HepG2 (cell line): ENCODE measurements around the gene ACTG2. TPM values are rescaled to one million over a fixed set of nuclear protein-coding genes. Genes with fewer than 3 reads are reported as not detected.
A peak's percentile ranks its signal among the peaks of the same experiment; 100 is the strongest.

Experiments
- ATAC-seq: fragments of 200-7000 bp; cut with Tn5 transposase; 3 replicates; pipeline ENCODE4 v1.9.1; 2020; ENCODE audit warnings: mild to moderate bottlenecking, moderate library complexity
- BruUV-seq: library from RNA; stranded (reverse); fragments of 400-500 nt; replicated peaks from 2 replicates; lab custom pipeline; 2021; lab: Mats Ljungman, UMichigan
- CTCF ChIA-PET: fragments of 300-600 bp; formaldehyde crosslinking; extraction: SDS; loops from one replicate; lab custom pipeline; 2021; ENCODE audit warnings: low total read pairs, inconsistent platforms, low intra/inter-chr PET ratio; lab: Yijun Ruan, JAX
- POLR2A ChIA-PET: fragments of 350-600 bp; sonication (Branson Sonifier 250); formaldehyde crosslinking; loops from one replicate; lab custom pipeline; 2020; ENCODE audit warnings: antibody characterized with exemption, inconsistent platforms; lab: Yijun Ruan, JAX
- DNase-seq: peaks from one replicate; pipeline ENCODE4 v3.0.0-alpha.2; 2015; ENCODE audit warnings: low spot score
- FAIRE-seq: peaks from 3 replicates; lab custom pipeline; 2011; peaks lifted over from hg19 to GRCh38; lab: Jason Lieb, UNC
- H2AFZ ChIP-seq: one replicate; pipeline ENCODE4 v1.6.1; 2011; ENCODE audit warnings: low read length, inconsistent platforms
- H3K27ac ChIP-seq: fragments of 300-600 bp; 3 replicates; pipeline ENCODE4 v1.8.0; 2011; ENCODE audit warnings: mixed run types, mild to moderate bottlenecking, mixed read lengths, low read length, inconsistent platforms; ENCODE audit not compliant: insufficient read depth; ENCODE audit errors: extremely low read length
- H3K27me3 ChIP-seq, 2 experiments: fragments of 200-600 bp in 1 of 2; 2 replicates in 1 of 2; 3 replicates in 1 of 2; pipeline versions ENCODE4 v1.6.0 to v1.8.0; 2011; ENCODE audit warnings: low read length in 2 of 2, mild to moderate bottlenecking in 2 of 2, moderate library complexity in 2 of 2, inconsistent platforms in 1 of 2; ENCODE audit not compliant: insufficient read depth in 2 of 2, control insufficient read depth in 1 of 2
- H3K36me3 ChIP-seq, 2 experiments: fragments of 200-600 bp in 1 of 2; replicated peaks in 1 of 2; 2 replicates in 1 of 2; 3 replicates in 1 of 2; pipeline versions ENCODE4 v1.5.1 to v1.8.0; 2011; ENCODE audit warnings: low read length in 2 of 2, inconsistent platforms in 1 of 2; ENCODE audit not compliant: insufficient read depth in 2 of 2, control insufficient read depth in 1 of 2
- H3K4me1 ChIP-seq: 2 replicates; pipeline ENCODE4 v1.5.1; 2012; ENCODE audit warnings: low read length, inconsistent platforms; ENCODE audit not compliant: insufficient read depth
- H3K4me2 ChIP-seq: 2 replicates; pipeline ENCODE4 v1.6.0; 2011; ENCODE audit warnings: low read depth, low read length, inconsistent platforms
- H3K4me3 ChIP-seq, 3 experiments: fragments of 200-600 bp in 1 of 3; sonication (generic), shearing (Covaris generic) in 1 of 3; replicated peaks in 1 of 3; 2 replicates each; pipeline ENCODE4 v1.5.1; 2011 to 2016; ENCODE audit warnings: low read length in 3 of 3, inconsistent platforms in 2 of 3, low read depth in 2 of 3, mild to moderate bottlenecking in 2 of 3, control low read depth in 1 of 3, mixed read lengths in 1 of 3; ENCODE audit not compliant: insufficient read depth in 1 of 3
- H3K79me2 ChIP-seq: one replicate; pipeline ENCODE4 v1.6.1; 2011; ENCODE audit warnings: low read length, inconsistent platforms; ENCODE audit not compliant: insufficient read depth
- H3K9ac ChIP-seq: 2 replicates; pipeline ENCODE4 v1.6.0; 2011; ENCODE audit warnings: mild to moderate bottlenecking, low read depth, low read length, inconsistent platforms; ENCODE audit not compliant: insufficient read depth
- H3K9me3 ChIP-seq: 2 replicates; pipeline ENCODE4 v1.5.1; 2012; ENCODE audit warnings: mild to moderate bottlenecking, low read length
- H4K20me1 ChIP-seq: 2 replicates; pipeline ENCODE4 v1.6.0; 2011; ENCODE audit warnings: inconsistent platforms, mild to moderate bottlenecking, low read length, moderate library complexity; ENCODE audit not compliant: insufficient read depth
- RBAK ChIP-seq: sonication (generic); formaldehyde crosslinking; IDR thresholded peaks from 2 replicates; pipeline ENCODE4 v1.5.1; 2020; ENCODE audit warnings: mild to moderate bottlenecking, missing genetic modification reagents
- WIZ ChIP-seq: sonication (generic); formaldehyde crosslinking; IDR thresholded peaks from 2 replicates; pipeline ENCODE4 v1.5.1; 2020; ENCODE audit warnings: mild to moderate bottlenecking, missing genetic modification reagents
- ZFP36L1 ChIP-seq: sonication (generic); formaldehyde crosslinking; IDR thresholded peaks from 2 replicates; pipeline ENCODE4 v1.8.0; 2022; ENCODE audit warnings: mild to moderate bottlenecking, missing genetic modification reagents, moderate library complexity
- ZNF629 ChIP-seq: sonication (generic); formaldehyde crosslinking; conservative IDR thresholded peaks from 2 replicates; pipeline ENCODE4 v1.5.0; 2020; ENCODE audit warnings: missing genetic modification reagents
- ZNF772 ChIP-seq: sonication (generic); formaldehyde crosslinking; IDR thresholded peaks from 2 replicates; pipeline ENCODE4 v1.5.0; 2020; ENCODE audit warnings: mild to moderate bottlenecking, missing genetic modification reagents
- whole genome bisulfite sequencing: methylation state at CpG from one replicate; pipeline ENCODE4 v1.1.6; 2017; ENCODE audit warnings: low lambda C conversion rate; 5-methylcytosine and 5-hydroxymethylcytosine counted together
- in situ Hi-C: cut with HindIII; loops from 2 replicates; pipeline ENCODE4 v1.10.0; 2017; ENCODE audit warnings: low pct_unique_long_range_greater_than_20kb; ENCODE audit not compliant: extremely low pct_ligation_motif_present
- intact Hi-C: fragments of 100-400 bp; cut with micrococcal nuclease; formaldehyde crosslinking; loops from one replicate; pipeline ENCODE4 v1.10.0; 2022; ENCODE audit not compliant: unreplicated experiment
- polyA plus RNA-seq, 8 experiments: library from polyadenylated mRNA; depleted of rRNA in 3 of 8; stranded (reverse) in 7 of 8; unstranded in 1 of 8; fragments of >200 nt; fragmentation: Illumina TruSeq in 4 of 8; extraction: Trizol in 4 of 8; gene quantifications; 2 replicates each; pipeline versions ENCODE4 v1.2.1 to v1.2.3, GENCODE V29; 2011 to 2016; ENCODE audit warnings: low read depth in 4 of 8, missing spikeins in 1 of 8, mixed read lengths in 1 of 8; ENCODE audit not compliant: insufficient read depth in 1 of 8
- total RNA-seq, 5 experiments: library from RNA; depleted of rRNA; stranded (reverse); fragments of >200 nt; fragmentation: Illumina TruSeq; extraction: Trizol; gene quantifications; 2 replicates each; pipeline ENCODE4 v1.2.3, GENCODE V29; 2016; ENCODE audit warnings: low read depth in 1 of 5

Gene ACTG2
- total and polyA plus RNA-seq, 2 of the 13 experiments (the other 11 are each of a cell fraction or from before 2014, with no cell fraction given), result 0.13 TPM; not detected in 1

DNA sequence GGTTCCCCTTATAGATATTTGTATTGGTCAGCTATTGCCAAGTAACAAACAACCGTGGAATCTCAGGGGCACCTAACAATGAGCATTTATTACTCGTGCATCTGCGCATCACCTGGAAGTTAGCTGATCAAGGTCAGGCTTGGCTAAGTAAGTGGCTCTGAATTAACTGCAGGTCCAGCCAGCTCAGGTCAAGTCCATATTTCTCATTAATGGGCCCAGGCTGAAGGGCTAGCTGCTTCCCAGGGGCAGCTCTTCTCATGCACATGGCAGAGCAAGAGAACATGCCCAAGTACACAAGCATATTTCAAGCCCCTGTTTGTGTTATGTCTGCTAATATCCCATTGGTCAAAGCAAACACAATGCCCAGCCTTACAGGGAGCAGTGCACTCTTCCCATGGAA, 26.0 kb downstream of the ACTG2 start:
- CTCF ChIA-PET, result no interaction called here
- Histone ChIP-seq H3K4me2 (no peak overlapping the region), H3K9me3 (no peaks in the 10 kb centered on the region), H4K20me1 (no peaks in the 10 kb centered on the region), H3K4me3 (no peak overlapping the region), H3K79me2 (no peaks in the 10 kb centered on the region), H3K27me3 (peaks cover 2 to 7% of the 10 kb centered on the region in 2 experiments; a peak in 3 of 5 replicates), H3K4me1 (peaks cover 11% of the 10 kb centered on the region; the same call in 1 of the 2 replicates), H3K36me3 (no peaks in the 10 kb centered on the region), H2AFZ (no peak overlapping the region), H3K27ac (no peak overlapping the region), H3K9ac (no peak overlapping the region)
- DNase-seq, result no peak
- TF ChIP-seq ZNF772 (CRISPR knock-in tag) (no peak), ZFP36L1 (no peak), RBAK (CRISPR knock-in tag) (peak; percentile 97)
- FAIRE-seq, result no peak
- POLR2A ChIA-PET, result no interaction called here
- no TSS peak for BruUV-seq
- WGBS, result 53% methylated on average over 3 of the region's 3 CpGs
- intact Hi-C loops (no loop called here), in situ Hi-C loops (no loop called here)
- no peak for ATAC-seq

DNA sequence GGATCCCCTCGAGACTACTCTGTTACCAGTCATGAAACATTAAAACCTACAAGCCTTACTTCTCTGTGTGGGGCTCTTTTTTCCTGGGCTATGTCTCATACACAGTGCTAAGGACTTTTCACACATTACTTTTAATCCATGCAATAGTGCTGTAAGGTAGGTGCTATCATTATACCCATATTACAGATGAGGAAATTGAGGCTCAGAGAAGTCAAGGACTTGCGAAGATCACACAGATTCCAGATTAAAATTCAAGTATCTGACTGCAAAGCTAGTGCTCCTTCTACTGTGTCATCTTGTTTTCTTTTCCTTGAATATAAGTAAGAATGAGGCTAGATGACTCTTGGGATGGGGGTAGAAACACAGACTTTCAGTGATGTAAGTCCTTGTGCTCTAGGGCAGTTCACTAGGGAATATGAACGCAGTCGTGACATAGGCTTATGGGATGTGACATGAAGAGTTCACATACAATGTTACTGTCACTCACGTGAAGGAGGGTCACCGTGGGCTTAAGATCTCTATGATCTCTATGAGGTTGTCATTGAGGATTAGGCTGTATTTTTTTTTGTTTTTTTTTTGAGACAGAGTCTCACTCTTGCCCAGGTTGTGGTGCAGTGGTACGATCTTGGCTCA, 26.9 kb downstream of the ACTG2 start:
- ChIA-PET POLR2A (no interaction called here), CTCF (no interaction called here)
- intact Hi-C loops, result loop anchor here (10.0 kb wide), 1 partner anchor 205 kb away; no protein-coding TSS in a partner anchor
- in situ Hi-C loops, result no loop called here
- no peak for FAIRE-seq
- ATAC-seq, result no peak
- Histone ChIP-seq H2AFZ (no peak overlapping the region), H4K20me1 (no peaks in the 10 kb centered on the region), H3K79me2 (no peaks in the 10 kb centered on the region), H3K27ac (no peak overlapping the region), H3K4me3 (no peak overlapping the region), H3K9me3 (no peaks in the 10 kb centered on the region), H3K4me2 (no peak overlapping the region), H3K4me1 (peaks cover 11% of the 10 kb centered on the region; the same call in 1 of the 2 replicates), H3K36me3 (no peaks in the 10 kb centered on the region), H3K9ac (no peak overlapping the region), H3K27me3 (peaks cover 2 to 5% of the 10 kb centered on the region in 2 experiments; a peak in 3 of 5 replicates)
- WGBS, result 48% methylated on average over 7 of the region's 7 CpGs
- BruUV-seq, result no TSS peak
- no peak for DNase-seq
- TF ChIP-seq ZNF629 (CRISPR knock-in tag) (peak; percentile 55), WIZ (CRISPR knock-in tag) (no peak)
